ENCODE measurements around the gene KATNAL1.
A peak's percentile ranks its signal among the peaks of the same experiment; 100 is the strongest.

Gene KATNAL1

DNA sequence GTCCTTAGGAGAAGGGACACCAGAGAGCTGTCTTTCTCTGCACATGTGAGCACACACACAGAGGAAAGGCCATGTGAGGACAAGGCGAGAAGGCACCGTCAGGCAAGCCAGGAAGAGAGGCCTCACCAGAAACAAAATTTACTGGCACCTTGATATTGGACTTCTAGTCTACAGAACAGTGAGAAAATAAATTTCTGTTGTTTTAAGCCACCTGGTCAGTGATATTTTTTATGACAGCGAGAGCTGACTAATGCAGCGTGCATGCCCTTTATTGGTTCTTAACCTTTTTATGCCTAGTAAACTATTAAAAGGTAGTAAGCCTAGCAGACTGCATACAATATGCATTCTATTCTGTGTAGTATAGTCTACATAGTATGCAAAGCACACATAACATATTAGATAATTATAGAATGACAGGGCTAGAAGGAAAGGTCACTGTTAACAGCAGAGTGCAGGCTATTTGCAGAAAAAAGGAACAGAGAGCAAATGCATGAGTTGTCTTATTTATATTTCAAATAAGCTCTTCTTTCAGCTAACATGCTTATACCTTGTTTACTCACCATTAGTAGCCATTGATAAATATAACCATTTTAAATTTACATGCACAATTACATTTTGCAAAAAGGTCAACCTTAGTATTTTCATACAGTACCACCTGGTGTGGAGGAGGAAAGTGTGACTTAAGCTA lies 25.2 kb upstream of the KATNAL1 start:
- DNase-seq (ENCODE audit: low read depth) = no peak

DNA sequence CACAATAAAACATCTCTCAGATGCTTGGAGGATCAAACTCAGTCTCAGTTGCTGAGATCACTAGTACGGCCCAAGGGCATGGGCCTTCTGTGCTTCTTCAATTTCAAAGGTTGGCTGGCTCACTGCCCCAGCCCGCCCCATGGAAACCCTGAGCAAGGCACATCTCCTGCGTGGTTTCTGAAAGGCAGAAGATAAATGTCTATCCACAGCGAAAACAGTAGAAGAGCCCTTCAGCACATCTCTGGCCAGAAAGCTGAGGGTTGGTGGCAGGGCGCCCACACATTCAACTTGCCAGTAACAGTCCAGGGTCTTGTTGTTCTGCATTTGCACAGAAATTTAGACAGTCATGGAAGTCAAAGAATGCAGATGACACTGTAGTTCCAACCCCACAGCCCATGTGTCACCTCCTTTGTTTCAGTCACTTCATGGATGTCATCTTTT lies 24.0 kb upstream of the KATNAL1 start:
- DNase-seq (ENCODE audit: low read depth) = no peak

DNA sequence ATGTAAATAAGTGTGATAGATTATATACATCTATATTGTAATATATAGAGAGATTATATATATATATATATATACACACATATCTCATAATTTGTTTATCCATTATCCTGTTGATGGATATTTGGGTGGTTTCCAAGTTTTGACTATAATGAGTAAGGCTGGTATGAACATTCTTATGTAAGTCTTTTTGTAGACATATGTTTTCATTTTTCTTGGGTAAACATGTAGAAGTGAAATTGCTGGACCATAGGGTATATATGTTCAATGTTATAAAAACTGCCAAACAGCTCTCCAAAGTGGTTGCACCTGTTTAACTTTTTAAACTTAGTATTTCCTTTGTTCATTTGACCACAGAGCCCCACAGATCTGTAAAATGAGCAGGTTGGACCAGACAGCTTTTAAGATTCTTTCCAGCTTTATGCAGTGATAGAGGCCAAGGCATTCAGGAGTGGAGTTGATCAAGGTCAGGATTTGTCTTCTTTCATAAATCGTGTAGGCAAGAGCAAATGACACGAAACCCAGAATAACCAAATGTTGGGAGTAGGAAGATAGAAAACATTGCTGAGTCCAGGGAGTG lies 21.7 kb upstream of the KATNAL1 start:
- no peak for DNase-seq (ENCODE audit: low read depth)

DNA sequence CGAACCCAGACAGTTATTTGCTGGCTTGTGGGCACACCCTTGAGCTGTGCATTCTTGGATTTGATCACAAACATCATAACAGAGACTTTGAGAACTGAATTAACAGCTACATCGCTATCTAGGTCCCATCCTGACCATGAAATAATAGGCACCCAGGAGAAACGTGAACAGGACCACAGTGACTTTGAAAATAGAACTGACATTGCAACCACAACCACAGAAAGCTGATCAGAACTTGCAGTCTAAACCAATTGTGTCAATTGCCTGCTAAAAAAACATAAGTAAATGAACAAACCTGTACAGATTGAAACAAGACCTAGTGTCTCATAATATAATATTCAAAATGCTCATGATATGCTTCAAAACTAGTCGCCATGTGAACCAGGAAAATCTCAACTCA lies 18.3 kb upstream of the KATNAL1 start:
- no peak for DNase-seq (ENCODE audit: low read depth)

DNA sequence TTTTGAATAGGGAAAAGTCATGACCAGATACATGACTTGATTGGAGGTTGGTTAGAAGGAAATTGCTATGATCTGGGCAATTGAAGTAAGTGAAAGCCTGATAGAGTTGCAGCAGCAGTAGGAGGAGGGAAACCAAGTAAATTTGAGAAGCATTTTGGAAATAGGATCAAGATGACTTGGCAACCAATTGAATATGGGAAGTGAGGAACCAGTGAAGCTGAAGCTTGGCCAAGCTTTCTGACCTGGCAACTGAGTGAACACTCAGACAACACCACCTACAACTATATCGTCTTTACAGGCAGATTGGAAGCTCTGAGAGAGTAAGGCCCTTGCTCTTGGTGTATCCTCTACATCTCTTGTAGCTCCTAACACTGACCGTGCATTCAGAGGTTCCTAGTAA lies 16.2 kb upstream of the KATNAL1 start:
- DNase-seq (ENCODE audit: low read depth) = no peak

DNA sequence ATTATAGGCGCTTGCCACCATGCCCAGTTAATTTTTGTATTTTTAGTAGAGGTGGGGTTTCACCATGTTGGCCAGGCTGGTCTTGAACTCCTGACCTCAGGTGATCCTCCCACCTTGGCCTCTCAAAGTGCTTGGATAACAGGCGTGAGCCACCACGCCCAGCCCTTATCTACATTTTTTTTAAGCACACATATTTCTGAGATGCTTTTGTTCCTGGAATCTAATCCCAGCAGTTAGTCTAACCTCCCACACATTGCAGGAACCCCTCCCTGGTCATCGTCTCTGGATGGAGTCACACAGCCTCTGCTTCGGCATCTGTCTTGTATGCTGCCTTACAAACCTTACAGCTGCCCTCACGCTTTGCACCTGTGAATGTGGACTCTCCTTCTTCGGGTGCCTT lies 15.1 kb upstream of the KATNAL1 start:
- DNase-seq (ENCODE audit: low read depth) = no peak

DNA sequence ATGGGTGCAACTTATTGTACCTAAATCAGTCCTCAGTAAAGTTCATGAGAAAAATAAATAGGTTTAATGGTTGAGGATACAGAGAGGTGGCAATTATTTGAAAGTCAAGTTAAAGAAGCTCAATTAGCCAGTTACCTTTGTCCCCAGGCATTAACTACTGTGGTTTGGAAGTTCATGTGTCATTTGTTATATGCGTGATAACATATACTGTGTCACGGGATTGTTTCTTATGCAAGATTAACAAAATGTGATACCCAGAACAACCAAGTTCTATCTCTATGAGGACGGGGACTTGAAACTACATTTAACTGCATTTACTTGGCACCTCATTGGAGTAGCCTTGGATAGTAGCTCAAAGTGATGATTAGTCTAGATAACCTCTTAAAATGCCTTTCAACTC lies 13.9 kb upstream of the KATNAL1 start:
- no peak for DNase-seq (ENCODE audit: low read depth)

DNA sequence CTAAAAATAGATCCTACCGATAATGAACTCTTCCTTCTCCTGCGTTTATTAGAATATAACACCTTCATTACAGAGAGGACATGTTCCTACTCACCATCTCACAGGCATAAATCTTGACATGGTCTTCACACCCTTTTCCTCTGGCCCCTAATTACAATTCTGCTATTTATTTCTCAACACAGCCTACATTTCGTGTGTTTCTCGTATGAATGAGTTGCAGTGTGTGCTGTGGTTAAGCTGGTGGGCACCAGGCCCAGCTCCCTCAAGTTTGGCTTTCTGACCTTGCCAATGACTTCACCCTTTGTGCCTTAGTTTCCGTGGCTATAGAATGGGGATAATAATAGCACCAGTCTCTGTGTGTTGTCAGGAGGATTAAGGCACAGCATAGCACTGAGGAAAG lies 12.3 kb upstream of the KATNAL1 start:
- DNase-seq (ENCODE audit: low read depth) = no peak

DNA sequence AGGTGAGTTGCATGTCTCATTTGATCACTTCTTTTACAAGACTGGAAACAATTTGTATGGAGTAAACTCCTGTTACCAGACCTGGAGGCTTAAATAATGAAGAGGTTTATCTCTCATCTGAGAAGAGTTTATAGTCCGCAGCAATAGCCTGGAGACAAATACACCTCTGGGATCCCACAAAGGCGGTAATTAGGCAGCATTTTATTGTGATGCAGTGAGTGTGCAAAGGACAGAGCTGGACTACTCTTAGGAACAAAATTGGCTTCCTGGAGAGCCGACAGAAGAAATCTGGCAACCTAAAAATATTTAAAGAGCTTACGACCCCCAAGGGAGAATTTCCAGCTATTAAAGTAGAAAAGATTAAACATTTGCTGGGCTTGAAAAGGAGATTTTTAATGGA lies 11.8 kb upstream of the KATNAL1 start:
- no peak for DNase-seq (ENCODE audit: low read depth)

DNA sequence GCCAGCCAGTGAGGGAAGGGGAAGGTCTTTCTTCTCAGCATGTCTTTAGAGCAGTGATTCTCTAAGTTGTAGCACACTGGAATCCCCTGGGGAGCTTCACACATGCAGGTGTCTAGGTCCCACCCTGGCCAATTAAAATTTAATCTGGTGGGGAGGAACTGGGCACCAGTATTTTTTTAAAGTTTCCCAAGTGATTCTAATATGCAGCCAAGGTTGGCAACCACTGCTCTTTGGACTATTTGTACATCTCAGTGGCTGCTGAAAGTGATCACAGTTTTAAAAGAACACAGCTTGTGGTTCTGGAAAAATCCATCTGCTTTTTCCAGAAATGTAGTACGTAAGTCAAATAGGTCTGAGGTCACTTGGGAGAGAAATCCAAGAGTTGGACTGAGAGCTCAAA lies 10.7 kb upstream of the KATNAL1 start:
- no peak for DNase-seq (ENCODE audit: low read depth)

DNA sequence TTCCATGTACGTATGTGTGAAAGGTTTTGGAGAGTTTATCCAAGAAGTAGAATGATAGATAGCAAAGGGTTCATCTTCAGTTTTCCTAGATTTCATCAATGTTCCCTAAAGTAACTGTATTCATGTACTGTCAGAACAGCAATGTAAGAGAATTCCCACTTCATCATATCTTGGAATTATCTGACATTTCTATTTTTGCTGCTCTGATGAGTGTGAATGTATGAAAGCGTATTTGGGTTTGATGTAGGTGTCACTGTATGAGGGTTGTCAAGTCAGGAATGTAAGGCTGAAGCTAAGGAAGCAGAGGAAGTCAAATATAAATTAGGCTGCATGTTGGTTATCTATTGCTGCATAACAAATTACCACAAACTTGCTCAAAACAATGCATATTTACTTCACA lies 7.2 kb upstream of the KATNAL1 start:
- no peak for DNase-seq (ENCODE audit: low read depth)

DNA sequence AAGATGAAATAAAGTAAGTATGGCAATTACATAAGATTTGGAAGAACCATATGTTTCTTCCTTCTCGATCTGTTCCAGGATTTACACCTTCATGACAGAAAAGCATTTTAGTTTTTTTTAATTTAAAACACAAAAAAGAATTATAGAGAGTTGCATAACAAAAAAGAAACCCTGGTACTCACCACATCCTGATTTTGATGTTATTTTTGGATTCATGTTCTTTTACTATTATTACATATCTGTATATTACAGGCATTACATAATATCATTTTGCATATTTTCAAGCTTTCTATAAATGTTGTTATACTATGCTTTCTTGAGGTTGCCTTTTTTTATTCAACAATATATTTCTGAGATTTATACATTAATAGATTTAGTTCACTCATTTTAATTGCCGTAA lies 6.7 kb upstream of the KATNAL1 start:
- DNase-seq (ENCODE audit: low read depth) = no peak

DNA sequence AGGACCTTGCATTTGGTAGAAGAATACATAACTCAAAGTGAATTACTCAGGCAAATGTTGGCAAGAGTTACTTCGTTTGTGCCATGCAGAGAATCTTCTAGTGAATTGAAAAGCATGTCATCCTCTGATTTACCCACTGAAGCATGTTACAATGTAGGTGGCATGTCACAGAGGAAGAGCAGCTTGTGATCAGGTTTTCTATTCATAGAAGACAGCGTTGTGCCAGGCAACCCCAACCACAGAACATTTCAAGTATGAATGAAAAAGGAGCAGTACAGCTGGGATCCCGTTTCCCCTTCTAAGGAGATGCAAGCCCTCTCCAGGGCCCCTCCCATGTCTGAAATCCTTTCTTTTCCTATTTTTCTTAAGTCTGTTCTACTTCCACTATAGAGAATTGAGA lies 6.0 kb upstream of the KATNAL1 start:
- no peak for DNase-seq (ENCODE audit: low read depth)

DNA sequence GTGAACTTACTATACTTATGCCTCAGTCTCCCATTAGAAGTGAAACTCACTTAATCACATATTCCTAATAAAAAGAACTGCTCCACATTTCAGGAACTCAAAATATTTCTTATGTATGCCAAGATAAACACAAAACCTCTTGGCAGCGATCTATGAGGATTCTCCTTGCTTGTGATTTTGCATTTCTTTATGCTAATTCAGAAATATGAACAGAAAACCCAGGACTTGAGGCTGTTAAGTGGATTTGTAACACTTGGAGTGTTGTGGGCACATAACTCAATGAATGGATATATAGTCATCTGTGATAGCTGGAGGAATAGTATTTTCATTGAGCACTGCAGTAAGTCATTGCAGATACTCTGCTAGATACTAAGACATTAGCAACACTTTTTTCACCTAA lies 5.6 kb upstream of the KATNAL1 start:
- no peak for DNase-seq (ENCODE audit: low read depth)

DNA sequence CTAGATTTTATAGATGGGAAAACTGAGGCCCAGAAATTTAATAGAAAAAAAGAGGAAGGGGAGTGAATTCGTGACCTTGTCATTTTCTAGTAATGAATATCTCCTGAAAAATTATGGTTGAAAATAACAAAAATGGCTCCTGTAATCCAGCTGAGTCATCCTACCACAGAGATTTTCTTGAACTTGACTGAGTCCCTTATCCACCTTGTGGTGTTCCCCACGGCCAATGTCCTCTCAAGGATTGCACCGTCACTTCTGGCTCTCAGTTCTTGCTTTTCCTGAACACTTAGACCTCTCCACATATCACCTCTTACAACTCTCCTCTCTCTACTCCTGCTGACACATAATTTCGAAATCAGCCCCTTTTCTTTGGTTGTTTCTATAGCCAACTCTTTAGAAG lies 1.2 kb upstream of the KATNAL1 start:
- DNase-seq (ENCODE audit: low read depth) = no peak

DNA sequence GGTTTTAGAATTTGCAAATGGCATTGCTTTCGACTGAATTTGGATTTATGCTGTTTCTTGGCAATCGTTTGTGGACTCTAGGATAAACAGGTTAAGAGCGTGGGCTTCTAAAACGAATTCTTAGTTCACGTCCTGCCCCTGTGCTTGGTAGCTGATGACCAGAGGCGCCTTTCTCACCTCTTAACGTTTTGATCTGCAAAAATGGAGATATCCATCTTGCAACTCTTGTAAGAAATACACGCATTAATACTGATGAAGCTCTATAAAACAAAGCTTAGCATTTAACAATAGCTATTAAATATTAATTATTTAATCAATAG lies 580 bp upstream of the KATNAL1 start:
- DNase-seq (ENCODE audit: low read depth) = no peak

DNA sequence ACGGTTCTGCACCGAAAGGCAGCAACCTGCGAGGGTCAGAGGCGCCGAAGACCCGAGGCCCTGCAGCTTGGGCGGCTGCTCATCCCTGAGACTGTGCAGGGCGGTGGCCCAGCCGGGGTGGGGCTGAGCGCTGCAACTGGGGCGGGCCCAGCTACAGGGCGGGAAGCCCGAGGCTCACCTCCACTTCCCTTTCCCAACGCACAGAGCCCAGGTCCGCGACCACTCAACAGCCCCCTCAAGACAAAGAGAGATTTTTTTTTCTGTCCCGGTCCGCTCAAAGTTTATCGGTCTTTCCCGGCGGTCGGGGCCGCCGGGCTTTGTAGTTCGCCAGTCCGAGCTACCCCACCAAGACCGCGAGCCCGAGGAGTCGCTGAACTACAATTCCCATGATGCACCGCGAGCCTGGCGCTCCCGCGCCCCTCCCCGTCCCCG lies 573 bp downstream of the KATNAL1 start:
- peak; percentile 83 for DNase-seq (ENCODE audit: low read depth)

DNA sequence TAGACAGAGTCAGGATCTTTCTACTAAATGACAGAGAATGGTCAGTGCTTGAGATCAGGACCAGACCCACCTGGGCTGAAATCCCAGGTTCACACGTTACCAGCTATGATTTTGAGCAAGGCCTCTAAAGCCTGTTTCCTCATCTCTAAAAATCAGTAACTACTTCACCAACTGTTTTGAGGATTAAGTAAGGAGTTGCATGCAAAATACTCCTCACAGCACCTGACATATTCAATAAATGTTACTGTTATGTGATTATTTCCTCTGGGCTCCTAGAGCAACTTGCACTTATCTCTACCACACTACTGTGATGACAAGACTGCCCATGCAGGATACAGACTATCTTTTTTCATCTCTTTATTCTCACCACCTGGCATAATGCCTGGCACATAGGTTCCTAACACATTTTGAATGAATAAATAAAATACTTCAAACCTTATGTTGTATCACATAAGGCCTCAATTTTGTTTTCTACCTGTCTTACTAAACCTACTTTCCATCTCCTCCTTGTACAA lies 1.8 kb downstream of the KATNAL1 start:
- no peak for DNase-seq (ENCODE audit: low read depth)

DNA sequence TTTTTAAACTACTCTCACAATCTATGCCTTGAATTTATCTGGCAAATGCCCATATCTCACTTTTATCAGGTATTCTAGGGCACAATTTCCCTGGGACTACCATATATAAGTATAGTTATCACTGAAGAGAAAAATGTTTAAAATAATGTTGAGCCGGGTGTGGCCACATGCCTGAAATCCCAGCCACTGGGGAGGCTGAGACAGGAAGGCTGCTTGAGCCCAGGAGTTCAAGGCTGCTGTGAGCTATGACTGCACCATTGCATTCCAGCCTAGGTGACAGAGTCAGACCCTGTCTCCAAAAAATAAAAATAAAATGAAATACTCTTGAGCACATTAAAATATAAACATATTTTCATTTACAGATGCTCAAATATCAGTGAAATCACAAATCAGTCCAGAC lies 4.1 kb downstream of the KATNAL1 start:
- no peak for DNase-seq (ENCODE audit: low read depth)

DNA sequence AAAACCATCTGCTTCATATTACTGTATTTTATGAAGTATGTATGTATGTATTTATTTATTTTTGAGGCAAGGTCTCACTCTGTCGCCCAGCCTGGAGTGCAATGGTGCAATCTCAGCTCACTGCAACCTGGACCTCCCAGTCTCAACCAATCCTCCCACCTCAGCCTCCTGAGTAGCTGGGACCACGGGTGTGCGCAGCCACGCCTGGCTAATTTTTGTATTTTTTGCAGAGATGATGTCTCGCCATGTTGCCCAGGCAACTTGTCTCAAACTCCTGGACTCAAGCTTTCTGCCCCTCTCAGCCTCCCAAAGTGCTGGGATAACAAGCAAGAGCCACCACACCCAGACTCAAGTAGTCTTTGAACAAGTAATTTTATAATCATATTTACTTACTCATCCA lies 5.5 kb downstream of the KATNAL1 start:
- no peak for DNase-seq (ENCODE audit: low read depth)

DNA sequence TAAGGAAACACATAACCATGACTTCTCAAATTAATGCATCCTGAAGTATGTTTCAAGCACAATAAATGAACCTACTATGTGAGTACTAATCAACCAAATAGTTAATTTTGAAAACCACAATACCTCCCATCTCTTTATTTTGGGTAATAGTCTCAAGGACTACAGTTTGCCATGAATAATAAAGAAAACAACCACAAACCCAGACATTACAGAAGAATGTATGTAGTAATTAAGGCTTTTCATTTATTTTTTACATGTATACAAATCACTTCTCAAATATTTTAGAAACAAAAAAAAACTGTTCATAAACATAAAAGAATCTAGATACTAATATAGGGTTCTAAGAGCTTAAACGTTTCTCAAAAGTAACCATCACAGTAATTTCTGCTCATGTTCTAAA lies 6.8 kb downstream of the KATNAL1 start:
- no peak for DNase-seq (ENCODE audit: low read depth)

DNA sequence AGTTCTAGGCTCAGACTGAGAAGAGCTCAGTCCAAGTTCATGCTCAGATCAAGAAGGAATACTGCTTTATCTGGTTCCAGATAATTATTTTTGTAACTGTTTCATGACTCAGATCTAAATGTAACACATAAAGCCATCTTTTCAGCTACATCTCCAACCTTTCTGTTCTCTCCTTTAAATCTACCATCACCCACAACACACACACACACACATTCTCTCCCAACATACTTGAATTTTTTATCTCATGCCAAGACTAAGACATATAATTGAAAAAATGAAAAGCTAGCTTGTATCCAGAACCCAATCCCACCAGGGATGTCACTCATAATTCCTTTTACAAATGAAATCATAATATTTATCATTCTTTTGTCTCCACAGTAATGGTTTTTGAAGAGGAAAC lies 7.6 kb downstream of the KATNAL1 start:
- DNase-seq (ENCODE audit: low read depth) = no peak

DNA sequence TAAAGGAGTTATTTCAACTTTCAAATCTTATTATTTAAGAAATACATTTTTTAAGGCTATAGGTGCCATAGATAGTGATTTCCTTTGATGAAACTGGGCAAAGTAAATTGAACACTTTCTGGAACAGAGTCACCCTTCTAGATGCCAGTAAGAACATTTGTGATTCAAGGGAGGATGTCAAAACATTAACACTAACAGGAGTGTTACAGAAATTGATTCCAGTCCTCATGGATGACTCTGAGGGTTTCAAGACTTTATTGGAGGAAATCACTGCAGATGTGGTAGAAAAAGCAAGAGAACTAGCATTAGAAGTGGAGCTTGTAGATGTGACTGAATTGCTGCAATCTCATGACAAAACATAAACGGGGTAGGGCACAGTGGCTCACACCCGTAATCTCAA lies 12.2 kb downstream of the KATNAL1 start:
- no peak for DNase-seq (ENCODE audit: low read depth)

DNA sequence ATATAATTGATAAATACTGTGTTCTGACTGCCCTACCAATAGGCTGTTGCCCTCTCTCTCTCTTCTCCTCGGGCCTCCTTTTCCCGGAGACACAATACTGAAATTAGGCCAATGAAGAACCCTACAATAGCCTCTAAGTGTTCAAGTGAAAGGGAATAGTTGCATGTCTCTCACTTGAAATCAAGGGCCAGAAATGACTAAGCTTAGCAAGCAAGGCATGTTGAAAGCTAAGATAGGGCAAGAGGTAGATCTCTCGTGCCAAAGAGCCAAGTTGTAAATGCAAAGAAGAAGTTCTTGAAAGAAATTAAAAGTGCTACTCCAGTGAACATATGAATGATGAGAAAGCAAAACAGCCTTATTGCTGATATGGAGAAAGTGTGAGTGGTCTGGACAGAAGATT lies 13.3 kb downstream of the KATNAL1 start:
- DNase-seq (ENCODE audit: low read depth) = no peak

Measured in GM04504 (cell line).